Common myeloid progenitor, CD34-positive (primary cell): ENCODE results near the gene ASB13.

ENCODE experiments used
- CTCF ChIA-PET: fragments of 350-600 bp; sonication (Branson Sonifier 250); formaldehyde crosslinking; loops from one replicate; lab custom pipeline; 2021; ENCODE audit warnings: antibody characterized with exemption; lab: Charles Lee
- POLR2A ChIA-PET: fragments of 350-600 bp; sonication (Branson Sonifier 250); formaldehyde crosslinking; loops from one replicate; lab custom pipeline; 2021; ENCODE audit warnings: antibody characterized with exemption; lab: Charles Lee
- DNase-seq, 3 donors: peaks; one replicate each; pipeline versions ENCODE4 v3.0.0 to v3.0.0-alpha.2; 2013
- H3K27ac ChIP-seq, 2 experiments: 1 replicate in 1 of 2; 2 replicates in 1 of 2; pipeline ENCODE4 v1.7.0; 2013; ENCODE audit warnings: inconsistent platforms in 2 of 2, low read length in 2 of 2, mild to moderate bottlenecking in 2 of 2, low read depth in 1 of 2, moderate library complexity in 1 of 2; ENCODE audit not compliant: severe bottlenecking in 2 of 2, insufficient read depth in 1 of 2, poor library complexity in 1 of 2
- H3K27me3 ChIP-seq, 5 experiments: replicated peaks in 2 of 5; 1 replicate in 3 of 5; 2 replicates in 2 of 5; pipeline versions ENCODE4 v1.6.1 to v1.7.0; 2013; ENCODE audit warnings: low read length in 4 of 5, mild to moderate bottlenecking in 2 of 5, moderate library complexity in 2 of 5, inconsistent platforms in 1 of 5; ENCODE audit not compliant: insufficient read depth in 5 of 5, control insufficient read depth in 4 of 5
- H3K36me3 ChIP-seq, 4 experiments: 1 replicate in 2 of 4; 2 replicates in 2 of 4; pipeline versions ENCODE4 v1.6.1 to v1.7.0; 2013; ENCODE audit warnings: low read length in 3 of 4, control low read depth in 1 of 4, mild to moderate bottlenecking in 1 of 4; ENCODE audit not compliant: control insufficient read depth in 4 of 4, insufficient read depth in 4 of 4
- H3K4me1 ChIP-seq, 4 experiments: 1 replicate in 3 of 4; 2 replicates in 1 of 4; pipeline versions ENCODE4 v1.6.1 to v1.7.1; 2013; ENCODE audit warnings: low read length in 3 of 4, mild to moderate bottlenecking in 3 of 4, control low read depth in 1 of 4, inconsistent platforms in 1 of 4, moderate library complexity in 1 of 4; ENCODE audit not compliant: control insufficient read depth in 4 of 4, insufficient read depth in 4 of 4; ENCODE audit errors: control extremely low read depth in 1 of 4
- H3K4me3 ChIP-seq, 7 experiments: 1 replicate in 4 of 7; 2 replicates in 3 of 7; pipeline versions ENCODE4 v1.5.1 to v1.7.0; 2013; ENCODE audit warnings: mild to moderate bottlenecking in 7 of 7, low read length in 6 of 7, moderate library complexity in 6 of 7, inconsistent platforms in 2 of 7, low read depth in 2 of 7, control low read depth in 1 of 7; ENCODE audit not compliant: insufficient read depth in 4 of 7, control insufficient read depth in 1 of 7; ENCODE audit errors: extremely low read depth in 1 of 7
- H3K9me3 ChIP-seq, 5 experiments: 1 replicate in 4 of 5; 2 replicates in 1 of 5; pipeline versions ENCODE4 v1.6.1 to v1.7.1; 2013; ENCODE audit warnings: low read length in 4 of 5, mild to moderate bottlenecking in 2 of 5, inconsistent platforms in 1 of 5, low read depth in 1 of 5, moderate library complexity in 1 of 5; ENCODE audit not compliant: control insufficient read depth in 4 of 5, insufficient read depth in 2 of 5; ENCODE audit errors: control extremely low read depth in 1 of 5
- WGBS: methylation state at CpG from one replicate; pipeline ENCODE4 v1.1.5; 2013; ENCODE audit not compliant: insufficient coverage; 5-methylcytosine and 5-hydroxymethylcytosine counted together

ASB13 gene

GRCh38 chr10:5608608-5609220 lies 57.7 kb downstream of the ASB13 start:
- no peak overlapping the region for H3K27ac ChIP-seq
- CTCF ChIA-PET, result interaction anchor here (1.2 to 2.4 kb wide), 4 partner anchors 13 to 167 kb away, joined by 3 to 9 read pairs (median 4); no protein-coding TSS in a partner anchor
- 97% methylated on average over 11 of the region's 12 CpGs for WGBS
- POLR2A ChIA-PET, result no interaction called here
- DNase-seq, result no peak
- no peaks in the 10 kb centered on the region for H3K27me3 ChIP-seq
- H3K9me3 ChIP-seq, result no peaks in the 10 kb centered on the region
- H3K4me1 ChIP-seq, result peaks cover 0 to 11% (median 4%) of the 10 kb centered on the region in 4 experiments
- H3K4me3 ChIP-seq, result no peak overlapping the region
- no peaks in the 10 kb centered on the region for H3K36me3 ChIP-seq

GRCh38 chr10:5607594-5607993 lies 58.8 kb downstream of the ASB13 start:
- Histone ChIP-seq H3K27me3 (no peaks in the 10 kb centered on the region), H3K4me1 (peaks cover 0 to 11% (median 4%) of the 10 kb centered on the region in 4 experiments), H3K36me3 (no peaks in the 10 kb centered on the region), H3K9me3 (peaks cover 0 to 4% (median 0%) of the 10 kb centered on the region in 5 experiments), H3K27ac (no peak overlapping the region), H3K4me3 (no peak overlapping the region)
- ChIA-PET POLR2A (no interaction called here), CTCF (interaction anchor here (0.6 to 2.7 kb wide), 5 partner anchors 16 to 167 kb away, joined by 3 to 10 read pairs (median 4); no protein-coding TSS in a partner anchor)
- no peak for DNase-seq
- WGBS, result 84% methylated on average over 3 of the region's 7 CpGs

- CTCF ChIA-PET, result interaction anchor here (0.7 to 2.7 kb wide), 7 partner anchors 16 to 755 kb away, joined by 3 to 10 read pairs (median 3); no protein-coding TSS in a partner anchor
- H3K36me3 ChIP-seq, result no peaks in the 10 kb centered on the region
- H3K27ac ChIP-seq, result no peak overlapping the region
- H3K4me1 ChIP-seq, result peaks cover 0 to 13% (median 7%) of the 10 kb centered on the region in 4 experiments
- DNase-seq, result peak; percentile 37 to 56 (median 51)
- H3K4me3 ChIP-seq, result peak overlapping the region in 3 of 7 experiments; percentile 11 to 56 (median 16)
- POLR2A ChIA-PET, result no interaction called here
- H3K9me3 ChIP-seq, result peaks cover 0 to 4% (median 0%) of the 10 kb centered on the region in 5 experiments
- whole genome bisulfite sequencing, result 8% methylated on average over 10 of the region's 10 CpGs
- H3K27me3 ChIP-seq, result no peaks in the 10 kb centered on the region
Measured at GRCh38 chr10:5606864-5607263, 59.5 kb downstream of the ASB13 start.

- WGBS, result 86% methylated on average over 5 of the region's 8 CpGs
- POLR2A ChIA-PET, result no interaction called here
Measured at GRCh38 chr10:5606321-5606720, 60.1 kb downstream of the ASB13 start.

GRCh38 chr10:5604961-5605360 lies 61.4 kb downstream of the ASB13 start:
- Histone ChIP-seq H3K4me1 (peaks cover 0 to 15% (median 9%) of the 10 kb centered on the region in 4 experiments), H3K36me3 (no peaks in the 10 kb centered on the region), H3K4me3 (no peak overlapping the region), H3K27ac (no peak overlapping the region), H3K27me3 (no peaks in the 10 kb centered on the region), H3K9me3 (peaks cover 0 to 4% (median 0%) of the 10 kb centered on the region in 5 experiments)
- no peak for DNase-seq
- ChIA-PET POLR2A (no interaction called here), CTCF (interaction anchor here (2.7 kb wide), 1 partner anchor 18 kb away, joined by 10 read pairs; no protein-coding TSS in a partner anchor)
- WGBS, result 85% methylated on average over 5 of the region's 7 CpGs

More at GRCh38 chr10:5606321-5606720, 60.1 kb downstream of the ASB13 start:
- Histone ChIP-seq H3K4me3 (peak overlapping the region in 2 of 7 experiments; percentile 16 to 56), H3K27me3 (no peaks in the 10 kb centered on the region), H3K9me3 (peaks cover 0 to 4% (median 0%) of the 10 kb centered on the region in 5 experiments), H3K27ac (no peak overlapping the region), H3K36me3 (no peaks in the 10 kb centered on the region), H3K4me1 (peaks cover 0 to 13% (median 9%) of the 10 kb centered on the region in 4 experiments)
- CTCF ChIA-PET, result interaction anchor here (0.7 to 2.7 kb wide), 5 partner anchors 17 to 754 kb away, joined by 3 to 10 read pairs (median 3); no protein-coding TSS in a partner anchor
- DNase-seq, result no peak

- peaks cover 0 to 15% (median 9%) of the 10 kb centered on the region in 4 experiments for H3K4me1 ChIP-seq
- no peaks in the 10 kb centered on the region for H3K36me3 ChIP-seq
- no peak overlapping the region for H3K4me3 ChIP-seq
- no peaks in the 10 kb centered on the region for H3K27me3 ChIP-seq
- POLR2A ChIA-PET, result no interaction called here
- 92% methylated on average over 8 of the region's 9 CpGs for WGBS
- H3K27ac ChIP-seq, result no peak overlapping the region
- no peak for DNase-seq
- CTCF ChIA-PET, result interaction anchor here (1.0 to 1.2 kb wide), 3 partner anchors 17 to 162 kb away, joined by 3 to 4 read pairs (median 3); no protein-coding TSS in a partner anchor
- H3K9me3 ChIP-seq, result peaks cover 0 to 4% (median 0%) of the 10 kb centered on the region in 5 experiments
Measured at GRCh38 chr10:5604236-5604925, 62.0 kb downstream of the ASB13 start.
